IMR-90 (cell line): ENCODE data around the gene HAAO. TPM values are rescaled to one million over a fixed set of nuclear protein-coding genes. Genes with fewer than 3 reads are reported as not detected.

Experiments
- ATAC-seq: fragments of 200-7000 bp; cut with Tn5 transposase; 2 replicates; pipeline ENCODE4 v1.9.1; 2020; ENCODE audit warnings: low read depth, mild to moderate bottlenecking, moderate library complexity
- BruUV-seq: library from RNA; stranded (reverse); fragments of 400-500 nt; replicated peaks from 2 replicates; lab custom pipeline; 2021; lab: Mats Ljungman, UMichigan
- CTCF ChIA-PET: fragments of 300-600 bp; formaldehyde crosslinking; extraction: SDS; loops from one replicate; lab custom pipeline; 2021; ENCODE audit warnings: antibody characterized with exemption; lab: Yijun Ruan, JAX
- POLR2A ChIA-PET: fragments of 300-600 bp; sonication (Branson Sonifier 250); formaldehyde crosslinking; loops from one replicate; lab custom pipeline; 2022; ENCODE audit warnings: antibody characterized with exemption; ENCODE audit not compliant: unreplicated experiment; lab: Charles Lee
- DNase-seq: peaks from one replicate; pipeline ENCODE4 v3.0.0; 2013
- H2AFZ ChIP-seq: replicated peaks from 2 replicates; pipeline ENCODE3; 2013; ENCODE audit warnings: low read length, mild to moderate bottlenecking; ENCODE audit not compliant: poor library complexity
- H2AK5ac ChIP-seq: 2 replicates; pipeline ENCODE4 v1.6.1; 2013; ENCODE audit warnings: low read depth, low read length, inconsistent platforms
- H2AK9ac ChIP-seq: replicated peaks from 2 replicates; pipeline ENCODE3; 2013; ENCODE audit warnings: mild to moderate bottlenecking, low read depth, low read length, moderate library complexity; ENCODE audit not compliant: poor library complexity
- H2BK120ac ChIP-seq: 2 replicates; pipeline ENCODE4 v1.6.1; 2013; ENCODE audit warnings: low read depth, low read length, inconsistent platforms
- H2BK15ac ChIP-seq: 3 replicates; pipeline ENCODE4 v1.6.1; 2013; ENCODE audit warnings: low read depth, low read length, inconsistent platforms
- H2BK20ac ChIP-seq: 2 replicates; pipeline ENCODE4 v1.6.1; 2013; ENCODE audit warnings: low read depth, mild to moderate bottlenecking, inconsistent platforms, low read length, moderate library complexity
- H2BK5ac ChIP-seq: 2 replicates; pipeline ENCODE4 v1.6.1; 2013; ENCODE audit warnings: mild to moderate bottlenecking, low read depth, low read length, inconsistent platforms; ENCODE audit not compliant: poor library complexity, severe bottlenecking
- H3K14ac ChIP-seq: replicated peaks from 2 replicates; pipeline ENCODE4 v1.6.1; 2013; ENCODE audit warnings: low read depth, low read length, inconsistent platforms
- H3K18ac ChIP-seq: 2 replicates; pipeline ENCODE4 v1.6.1; 2013; ENCODE audit warnings: low read depth, low read length, control low read depth
- H3K23ac ChIP-seq: 2 replicates; pipeline ENCODE4 v1.6.1; 2013; ENCODE audit warnings: low read depth, low read length, inconsistent platforms
- H3K27ac ChIP-seq: 2 replicates; pipeline ENCODE4 v1.5.1; 2013; ENCODE audit warnings: mild to moderate bottlenecking, control low read depth, low read length; ENCODE audit not compliant: insufficient read depth
- H3K27me3 ChIP-seq: 2 replicates; pipeline ENCODE4 v1.6.1; 2013; ENCODE audit warnings: low read length; ENCODE audit not compliant: control insufficient read depth, insufficient read depth
- H3K36me3 ChIP-seq: 2 replicates; pipeline ENCODE4 v1.6.1; 2013; ENCODE audit warnings: low read length, mixed read lengths; ENCODE audit not compliant: control insufficient read depth, insufficient read depth
- H3K4ac ChIP-seq: 2 replicates; pipeline ENCODE4 v1.6.1; 2013; ENCODE audit warnings: low read depth, low read length, inconsistent platforms
- H3K4me1 ChIP-seq: 2 replicates; pipeline ENCODE4 v1.6.1; 2013; ENCODE audit warnings: low read length, mixed read lengths; ENCODE audit not compliant: control insufficient read depth, insufficient read depth
- H3K4me2 ChIP-seq: 2 replicates; pipeline ENCODE4 v1.6.1; 2013; ENCODE audit warnings: low read depth, mild to moderate bottlenecking, control low read depth, low read length, moderate library complexity
- H3K4me3 ChIP-seq: 2 replicates; pipeline ENCODE4 v1.5.1; 2013; ENCODE audit warnings: low read depth, mild to moderate bottlenecking, control low read depth, low read length, moderate library complexity; ENCODE audit not compliant: insufficient read depth
- H3K56ac ChIP-seq: 2 replicates; pipeline ENCODE4 v1.6.1; 2013; ENCODE audit warnings: low read length, inconsistent platforms; ENCODE audit not compliant: insufficient read depth; ENCODE audit errors: extremely low read depth
- H3K79me1 ChIP-seq, 2 experiments: 2 replicates each; pipeline ENCODE4 v1.6.1; 2013; ENCODE audit warnings: low read length in 2 of 2, inconsistent platforms in 1 of 2, low read depth in 1 of 2
- H3K9ac ChIP-seq: 2 replicates; pipeline ENCODE4 v1.6.1; 2013; ENCODE audit warnings: low read depth, low read length, control low read depth
- H3K9me1 ChIP-seq: 2 replicates; pipeline ENCODE4 v1.6.1; 2013; ENCODE audit warnings: low read length, inconsistent platforms; ENCODE audit not compliant: insufficient read depth
- H3K9me3 ChIP-seq: 2 replicates; pipeline ENCODE4 v1.6.1; 2013; ENCODE audit warnings: low read length; ENCODE audit not compliant: control insufficient read depth, insufficient read depth
- H4K20me1 ChIP-seq: 2 replicates; pipeline ENCODE4 v1.6.1; 2013; ENCODE audit warnings: low read length, inconsistent platforms; ENCODE audit not compliant: insufficient read depth
- H4K5ac ChIP-seq: 2 replicates; pipeline ENCODE4 v1.6.1; 2013; ENCODE audit warnings: mild to moderate bottlenecking, low read depth, low read length, control low read depth
- H4K8ac ChIP-seq, 2 experiments: 2 replicates each; pipeline ENCODE4 v1.6.1; 2013; ENCODE audit warnings: low read depth in 2 of 2, low read length in 2 of 2, control low read depth in 1 of 2, inconsistent platforms in 1 of 2
- H4K91ac ChIP-seq: 2 replicates; pipeline ENCODE4 v1.6.1; 2013; ENCODE audit warnings: low read depth, low read length, inconsistent platforms; ENCODE audit not compliant: insufficient read depth
- CHD1 ChIP-seq: IDR thresholded peaks from 2 replicates; pipeline ENCODE4 v1.6.1; 2012; ENCODE audit warnings: low read depth, low read length, improper control_type of control experiment
- ELK1 ChIP-seq: fragments of 150-350 bp; IDR thresholded peaks from 2 replicates; pipeline ENCODE4 v1.6.1; 2016; ENCODE audit warnings: low read depth, mild to moderate bottlenecking, low read length, moderate library complexity, borderline replicate concordance
- FOS ChIP-seq: fragments of 150-350 bp; IDR thresholded peaks from 2 replicates; pipeline ENCODE4 v1.6.1; 2016; ENCODE audit warnings: low read depth, low read length
- MAFK ChIP-seq: IDR thresholded peaks from 2 replicates; pipeline ENCODE4 v1.6.1; 2012; ENCODE audit warnings: low read depth, low read length, improper control_type of control experiment
- MAZ ChIP-seq: IDR thresholded peaks from 2 replicates; pipeline ENCODE4 v1.6.1; 2012; ENCODE audit warnings: low read depth, mild to moderate bottlenecking, low read length, improper control_type of control experiment, moderate library complexity, borderline replicate concordance
- POLR2A ChIP-seq: IDR thresholded peaks from 2 replicates; pipeline ENCODE4 v1.6.1; 2012; ENCODE audit warnings: mild to moderate bottlenecking, low read depth, low read length
- RCOR1 ChIP-seq: IDR thresholded peaks from 2 replicates; pipeline ENCODE4 v1.6.1; 2012; ENCODE audit warnings: mild to moderate bottlenecking, low read length, improper control_type of control experiment; ENCODE audit not compliant: insufficient replicate concordance
- RFX5 ChIP-seq: IDR thresholded peaks from 2 replicates; pipeline ENCODE4 v1.8.0; 2012; ENCODE audit warnings: low read depth, mild to moderate bottlenecking, low read length, moderate library complexity
- USF2 ChIP-seq: fragments of 150-350 bp; IDR thresholded peaks from 2 replicates; pipeline ENCODE4 v1.6.1; 2017; ENCODE audit warnings: mild to moderate bottlenecking, antibody characterized with exemption, low read length, low read depth
- WGBS, 2 experiments: methylation state at CpG; one replicate each; pipeline versions ENCODE4 v1.1.5 to v1.1.7; 2013; ENCODE audit warnings: missing lambda C conversion rate in 2 of 2; ENCODE audit not compliant: insufficient read length in 1 of 2; ENCODE audit errors: extremely low coverage in 2 of 2; 5-methylcytosine and 5-hydroxymethylcytosine counted together
- dilution Hi-C: fragments of 300-500 bp; cut with HindIII; formaldehyde crosslinking; loops from one replicate; pipeline ENCODE4 v1.14.3; 2018; ENCODE audit warnings: low sequenced_read_pairs; ENCODE audit not compliant: unreplicated experiment
- in situ Hi-C: fragments of 300-500 bp; cut with MboI; formaldehyde crosslinking; loops from 3 replicates; pipeline ENCODE4 v1.14.3; 2019; ENCODE audit warnings: low sequenced_read_pairs, inconsistent platforms, mixed read lengths
- intact Hi-C: fragments of 100-400 bp; cut with micrococcal nuclease; formaldehyde crosslinking; loops from 2 replicates; pipeline ENCODE4 v1.10.0; 2022
- polyA plus RNA-seq, 3 experiments: library from polyadenylated mRNA; depleted of rRNA; stranded (reverse); fragments of >200 nt; gene quantifications; 2 replicates each; pipeline ENCODE4 v1.2.3, GENCODE V29; 2012; ENCODE audit warnings: low replicate concordance in 1 of 3
- total RNA-seq: library from RNA; depleted of rRNA; stranded (reverse); fragments of >200 nt; gene quantifications from 2 replicates; pipeline ENCODE4 v1.2.3, GENCODE V29; 2012

The HAAO gene
- total and polyA plus RNA-seq, 2 of the 4 experiments (the other 2 are of a cell fraction), result 0.05 to 0.18 TPM

DNA sequence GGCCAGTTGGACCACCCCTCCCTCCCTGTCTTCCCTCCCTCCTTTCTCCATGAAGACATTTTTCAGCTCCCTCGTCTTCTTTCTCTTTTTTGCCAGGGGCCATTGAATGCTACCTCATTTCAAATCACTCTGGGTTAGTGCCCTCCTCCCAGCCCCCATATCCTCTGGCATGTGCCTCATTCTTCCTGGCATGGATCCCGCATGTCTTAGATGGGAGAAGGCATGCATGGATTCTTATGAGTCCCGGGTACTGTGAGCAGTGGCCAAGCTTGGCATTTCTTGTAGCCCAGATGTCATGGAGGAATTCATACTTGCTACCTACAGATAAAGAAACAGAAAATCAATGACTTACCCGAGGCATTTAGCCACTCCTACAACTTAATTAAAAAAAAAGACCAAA lies 9.0 kb upstream of the HAAO start:
- no peaks in the 10 kb centered on the region for H4K20me1 ChIP-seq
- no peak overlapping the region for H3K9ac ChIP-seq
- no peaks in the 10 kb centered on the region for H3K9me3 ChIP-seq
- CTCF ChIA-PET, result interaction anchor here (0.6 kb wide), 1 partner anchor 12 kb away, joined by 4 read pairs; no protein-coding TSS in a partner anchor
- no peaks in the 10 kb centered on the region for H3K79me1 ChIP-seq
- dilution Hi-C loops, result no loop called here
- BruUV-seq, result no TSS peak
- no peak overlapping the region for H3K4me3 ChIP-seq
- peak overlapping the region; percentile 25; the same call in 1 of the 2 replicates for H3K27ac ChIP-seq
- 29% methylated on average over 1 of the region's 4 CpGs; no CpG with 5 or more reads in 1 of the 2 experiments for WGBS, 2 experiments
- no peak overlapping the region for H3K4ac ChIP-seq
- H2BK20ac ChIP-seq, result no peak overlapping the region
- no peak overlapping the region for H2BK15ac ChIP-seq
- DNase-seq, result peak; percentile 9
- H4K8ac ChIP-seq, result no peak overlapping the region
- no peak overlapping the region for H4K91ac ChIP-seq
- no peak overlapping the region for H3K4me2 ChIP-seq
- H2AFZ ChIP-seq, result no peak overlapping the region
- TF ChIP-seq ELK1, result no peak
- TF ChIP-seq MAFK, result no peak
- TF ChIP-seq FOS, result no peak
- TF ChIP-seq USF2, result no peak
- TF ChIP-seq RCOR1, result no peak
- no peak for TF ChIP-seq MAZ
- no peak for TF ChIP-seq RFX5
- TF ChIP-seq CHD1, result no peak
- no peak for TF ChIP-seq POLR2A
- peak overlapping the region; percentile 0; the same call in 1 of the 2 replicates for H4K5ac ChIP-seq
- POLR2A ChIA-PET, result interaction anchor here (0.6 to 1.7 kb wide), 2 partner anchors 9 to 274 kb away, joined by 4 to 16 read pairs; no protein-coding TSS in a partner anchor
- ATAC-seq, result peak; percentile 60
- no peak overlapping the region for H2AK5ac ChIP-seq
- no peaks in the 10 kb centered on the region for H3K9me1 ChIP-seq
- peaks cover 5% of the 10 kb centered on the region; the same call in 1 of the 2 replicates for H3K27me3 ChIP-seq
- in situ Hi-C loops, result no loop called here
- no peaks in the 10 kb centered on the region for H3K36me3 ChIP-seq
- H3K56ac ChIP-seq, result no peak overlapping the region
- H2BK120ac ChIP-seq, result no peak overlapping the region
- peaks cover 10% of the 10 kb centered on the region for H3K4me1 ChIP-seq
- no peak overlapping the region for H2BK5ac ChIP-seq
- intact Hi-C loops, result loop anchor here (5.0 kb wide), 1 partner anchor 94 kb away; no protein-coding TSS in a partner anchor
- no peak overlapping the region for H3K14ac ChIP-seq
- no peak overlapping the region for H2AK9ac ChIP-seq
- H3K18ac ChIP-seq, result peak overlapping the region; percentile 20; the same call in 1 of the 2 replicates
- H3K23ac ChIP-seq, result no peak overlapping the region
